GM21515 (cell line): ENCODE measurements around the gene CCDC85A.
"Not testable (repeated sequence)": the region's sequence is repeated elsewhere in the genome, so short reads cannot be mapped to it uniquely, and the experiment has no call there.

Experiments
- ATAC-seq: cut with Tn5 transposase; IDR thresholded peaks from one replicate; pipeline ENCODE4 v1.9.1; 2021; ENCODE audit not compliant: unreplicated experiment

Gene CCDC85A

GRCh38 chr2:56183643-56184499 lies at the start of gene CCDC85A:
Gene CCDC85A, plus strand, starts transcription at chr2:56183990. Its CDS starts 635 bp downstream, at chr2:56184625.
- peak; percentile 97 for ATAC-seq

- no peak for ATAC-seq
Observed at GRCh38 chr2:56134861-56135260, 48.9 kb upstream of the CCDC85A start.

GRCh38 chr2:56142497-56143061 lies 41.2 kb upstream of the CCDC85A start:
- ATAC-seq = not testable (repeated sequence)

GRCh38 chr2:56147907-56148306 lies 35.9 kb upstream of the CCDC85A start:
- no peak for ATAC-seq

- ATAC-seq = no peak
Observed at GRCh38 chr2:56148825-56149224, 35.0 kb upstream of the CCDC85A start.

GRCh38 chr2:56151841-56152240 lies 31.9 kb upstream of the CCDC85A start:
- ATAC-seq = no peak

- ATAC-seq = no peak
Observed at GRCh38 chr2:56155188-56155587, 28.6 kb upstream of the CCDC85A start.

- ATAC-seq = not testable (repeated sequence)
Observed at GRCh38 chr2:56159875-56160274, 23.9 kb upstream of the CCDC85A start.

- no peak for ATAC-seq
Observed at GRCh38 chr2:56167616-56168562, 15.9 kb upstream of the CCDC85A start.

GRCh38 chr2:56169521-56169920 lies 14.3 kb upstream of the CCDC85A start:
- no peak for ATAC-seq

- no peak for ATAC-seq
Observed at GRCh38 chr2:56170504-56170903, 13.3 kb upstream of the CCDC85A start.

GRCh38 chr2:56170988-56171387 lies 12.8 kb upstream of the CCDC85A start:
- ATAC-seq = no peak

GRCh38 chr2:56175779-56176178 lies 8.0 kb upstream of the CCDC85A start:
- no peak for ATAC-seq

GRCh38 chr2:56177420-56178220 lies 6.2 kb upstream of the CCDC85A start:
- ATAC-seq = no peak

GRCh38 chr2:56179931-56180330 lies 3.9 kb upstream of the CCDC85A start:
- ATAC-seq = no peak

GRCh38 chr2:56182420-56182819 lies 1.4 kb upstream of the CCDC85A start:
- no peak for ATAC-seq

- ATAC-seq = peak; percentile 7
Observed at GRCh38 chr2:56184500-56185011, 766 bp downstream of the CCDC85A start.

- no peak for ATAC-seq
Observed at GRCh38 chr2:56185101-56185581, 1.4 kb downstream of the CCDC85A start.

- no peak for ATAC-seq
Observed at GRCh38 chr2:56185582-56186046, 1.8 kb downstream of the CCDC85A start.

GRCh38 chr2:56191617-56192016 lies 7.8 kb downstream of the CCDC85A start:
- ATAC-seq = no peak
